Activated CD4-positive, alpha-beta T cell treated with anti-CD3 and anti-CD28 coated beads for 24 hours (primary cell): Measurements from ENCODE around the gene POU5F1.

ENCODE experiments used
- DNase-seq, 2 donors: peaks; one replicate each; pipeline ENCODE4 v3.0.0-alpha.2; 2020; ENCODE audit warnings: low read depth in 2 of 2

Gene POU5F1

DNA sequence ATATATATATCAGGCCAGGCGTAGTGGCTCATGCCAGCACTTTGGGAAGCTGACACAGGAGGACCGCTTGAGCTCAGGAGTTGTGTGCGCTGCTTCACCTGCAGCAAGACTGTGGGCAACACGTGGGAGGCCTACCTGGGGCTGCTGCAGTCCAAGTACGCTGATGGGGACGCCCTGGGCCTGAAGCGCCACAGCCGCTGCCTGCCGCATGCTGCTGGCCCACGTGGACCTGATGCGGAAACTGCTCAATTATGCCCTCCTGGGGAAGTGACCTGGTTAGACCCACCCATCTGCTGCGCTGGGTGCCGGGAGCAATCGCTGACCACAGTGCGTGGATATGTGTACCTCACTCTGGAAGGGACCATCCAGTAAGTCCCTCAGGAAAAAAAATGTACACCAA lies 29.8 kb downstream of the POU5F1 start:
- DNase-seq, result no peak

DNA sequence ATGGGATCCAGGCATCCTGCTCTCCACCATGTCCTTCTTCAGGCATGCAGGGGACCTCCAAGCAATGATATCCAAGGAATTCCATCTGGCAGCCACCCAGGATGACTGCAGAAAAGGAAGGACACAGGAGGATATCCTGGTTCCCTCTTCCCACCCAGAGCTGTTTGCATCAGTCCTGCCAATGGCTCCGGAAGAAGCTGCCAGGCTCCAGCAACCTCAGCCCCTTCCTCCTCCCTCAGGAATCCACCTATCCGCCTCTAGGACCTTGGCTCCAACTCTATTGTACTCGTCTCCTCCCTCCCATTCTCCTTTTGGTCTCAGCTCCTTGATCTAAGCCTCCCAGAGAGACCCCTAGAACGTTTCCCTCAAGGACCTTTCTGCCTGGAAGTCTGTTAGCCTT lies 30.9 kb downstream of the POU5F1 start:
- no peak for DNase-seq

DNA sequence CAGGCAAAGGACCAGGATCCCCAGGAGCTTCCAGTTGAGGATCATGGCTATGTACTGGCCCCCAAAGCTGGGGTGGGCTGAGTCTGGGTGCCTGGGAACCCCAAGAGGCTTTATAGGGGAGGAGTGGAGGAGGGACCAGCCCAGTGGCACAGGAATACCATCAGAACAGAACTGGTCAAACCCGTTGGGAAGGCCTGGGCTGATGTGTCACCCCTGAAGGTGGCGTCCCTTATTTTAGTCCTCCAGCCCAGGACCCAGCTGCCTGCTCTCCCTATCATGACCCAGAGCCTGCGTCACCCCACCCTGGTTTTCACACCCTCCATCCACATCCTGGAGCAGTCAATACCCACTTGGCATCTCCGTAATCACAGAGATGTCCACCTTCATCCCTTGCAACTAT lies 31.5 kb downstream of the POU5F1 start, which contains the start of gene PSORS1C2:
TSS of gene PSORS1C2 (minus strand) at position 85 of the 400 bp plus-strand sequence. CDS start at position 45, 40 bp downstream.
- DNase-seq, result no peak

DNA sequence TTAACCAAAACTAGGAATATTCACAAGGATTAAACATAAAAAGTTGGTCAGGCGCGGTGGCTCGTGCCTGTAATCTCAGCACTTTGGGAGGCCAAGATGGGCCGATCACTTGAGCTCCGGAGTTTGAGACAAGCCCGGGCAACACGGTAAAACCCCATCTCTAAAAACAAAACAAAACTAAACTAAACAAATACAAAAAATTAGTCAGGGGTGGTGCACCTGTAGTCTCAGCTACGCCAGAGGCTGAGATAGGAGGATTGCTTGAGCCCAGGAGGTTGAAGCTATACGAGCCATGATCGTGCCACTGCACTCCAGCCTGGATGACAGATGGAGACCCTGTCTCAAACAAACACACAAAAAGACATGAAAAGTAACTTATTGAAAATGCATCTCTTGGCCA lies 34.8 kb downstream of the POU5F1 start:
- DNase-seq, result no peak

DNA sequence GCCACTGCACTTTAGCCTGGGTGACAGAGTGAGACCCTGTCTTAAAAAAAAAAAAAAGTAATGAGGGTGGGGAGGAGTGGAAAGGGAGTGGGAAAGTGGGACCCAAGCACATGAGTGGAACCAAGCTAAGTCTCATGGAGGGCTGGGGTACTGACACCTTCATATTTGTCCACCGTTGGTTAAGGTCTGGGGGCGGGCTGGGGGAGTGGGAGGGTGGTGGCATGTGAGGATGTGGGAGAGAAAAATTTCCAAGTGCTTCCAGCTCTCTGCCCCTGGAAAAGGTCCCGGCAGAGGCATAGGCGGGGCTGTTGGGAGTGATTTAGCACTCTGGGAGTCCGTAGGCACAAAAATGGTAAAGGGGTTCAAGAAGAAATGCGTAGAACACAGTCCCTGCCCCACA lies 37.7 kb downstream of the POU5F1 start:
- DNase-seq, result no peak

DNA sequence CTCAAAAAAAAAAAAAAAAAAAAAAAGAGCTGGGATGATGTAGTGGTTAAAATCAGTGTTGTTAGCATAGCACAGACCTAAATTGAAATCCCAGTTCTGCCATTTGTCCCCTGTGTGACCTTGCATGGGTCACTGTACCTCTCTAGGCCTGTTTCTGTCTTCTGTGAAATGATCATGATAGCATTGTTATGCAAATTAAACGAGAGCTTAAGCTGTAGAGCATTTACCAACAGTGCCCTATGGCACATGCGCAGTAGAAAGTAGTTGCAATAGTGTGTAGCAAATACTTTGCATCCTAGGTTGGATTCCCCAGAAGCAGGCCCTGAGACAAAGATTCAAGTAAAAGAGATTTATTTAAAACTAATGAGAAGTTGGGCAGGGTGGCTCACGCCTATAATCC lies 38.9 kb downstream of the POU5F1 start:
- no peak for DNase-seq

DNA sequence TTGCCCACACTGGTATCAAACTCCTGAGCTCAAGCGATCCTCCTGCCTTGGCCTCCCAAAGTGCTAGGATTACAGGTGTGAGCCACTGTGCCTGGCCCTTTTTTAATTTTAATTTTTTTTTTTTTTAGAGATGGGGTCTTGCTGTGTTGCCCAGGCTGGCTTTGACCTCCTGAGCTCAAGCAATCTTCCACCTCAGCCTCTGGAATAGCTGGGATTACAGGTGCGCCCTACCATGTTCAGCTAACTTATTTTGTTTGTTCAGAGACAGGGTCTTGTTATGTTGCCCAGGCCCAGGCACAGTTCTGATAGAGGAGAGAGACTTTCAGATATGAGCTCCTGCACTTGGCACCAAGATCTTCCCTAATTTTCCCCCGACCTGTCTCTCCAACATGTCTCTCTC lies 39.7 kb downstream of the POU5F1 start:
- no peak for DNase-seq

DNA sequence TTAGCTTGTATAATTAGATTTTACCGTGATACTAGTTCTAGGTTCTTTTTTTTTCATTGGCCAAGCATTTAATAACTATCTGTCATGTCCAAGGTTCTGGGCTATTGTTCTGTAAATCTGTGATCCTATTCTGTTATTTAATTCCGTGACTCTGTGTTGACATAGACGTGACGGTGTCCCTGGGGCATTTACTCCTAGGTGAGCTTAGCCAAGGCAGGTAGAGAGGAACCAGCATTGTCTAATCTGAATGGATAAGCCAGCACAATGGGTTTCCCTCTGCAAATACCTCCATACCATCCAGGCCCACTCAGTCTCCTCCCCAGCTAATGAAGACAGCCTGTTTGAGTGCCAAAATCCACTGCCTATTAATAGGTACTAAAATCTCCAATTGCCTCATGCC lies 41.4 kb downstream of the POU5F1 start:
- no peak for DNase-seq

DNA sequence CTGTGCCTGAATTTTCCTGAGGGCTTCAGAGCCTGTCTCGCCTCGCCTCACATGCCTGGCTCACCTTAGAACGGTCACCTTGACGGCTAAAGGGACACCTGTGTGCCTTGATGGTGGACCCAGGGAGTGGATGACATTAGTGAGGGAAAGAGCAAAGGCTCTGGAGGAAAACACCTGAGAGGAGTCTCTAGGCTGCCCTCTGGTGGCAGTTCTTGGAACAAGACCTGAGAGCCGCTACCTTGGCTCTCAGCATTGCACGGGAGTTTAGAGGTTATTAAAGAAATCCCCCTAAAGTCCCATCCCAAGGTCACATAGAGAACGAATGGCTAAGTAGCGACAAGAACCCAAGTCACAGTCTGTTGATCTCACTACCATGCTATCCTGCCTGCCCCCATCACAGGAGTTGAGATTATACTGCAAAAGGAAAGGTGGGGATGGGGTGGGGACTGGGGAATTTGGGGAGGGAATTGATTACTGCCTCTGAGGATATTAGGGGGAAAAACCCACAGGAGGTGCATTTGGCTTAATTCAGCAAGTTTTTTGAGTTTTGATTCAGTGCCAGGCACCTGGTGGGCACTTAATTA lies 42.3 kb downstream of the POU5F1 start:
- peak; percentile 50 to 70 for DNase-seq

DNA sequence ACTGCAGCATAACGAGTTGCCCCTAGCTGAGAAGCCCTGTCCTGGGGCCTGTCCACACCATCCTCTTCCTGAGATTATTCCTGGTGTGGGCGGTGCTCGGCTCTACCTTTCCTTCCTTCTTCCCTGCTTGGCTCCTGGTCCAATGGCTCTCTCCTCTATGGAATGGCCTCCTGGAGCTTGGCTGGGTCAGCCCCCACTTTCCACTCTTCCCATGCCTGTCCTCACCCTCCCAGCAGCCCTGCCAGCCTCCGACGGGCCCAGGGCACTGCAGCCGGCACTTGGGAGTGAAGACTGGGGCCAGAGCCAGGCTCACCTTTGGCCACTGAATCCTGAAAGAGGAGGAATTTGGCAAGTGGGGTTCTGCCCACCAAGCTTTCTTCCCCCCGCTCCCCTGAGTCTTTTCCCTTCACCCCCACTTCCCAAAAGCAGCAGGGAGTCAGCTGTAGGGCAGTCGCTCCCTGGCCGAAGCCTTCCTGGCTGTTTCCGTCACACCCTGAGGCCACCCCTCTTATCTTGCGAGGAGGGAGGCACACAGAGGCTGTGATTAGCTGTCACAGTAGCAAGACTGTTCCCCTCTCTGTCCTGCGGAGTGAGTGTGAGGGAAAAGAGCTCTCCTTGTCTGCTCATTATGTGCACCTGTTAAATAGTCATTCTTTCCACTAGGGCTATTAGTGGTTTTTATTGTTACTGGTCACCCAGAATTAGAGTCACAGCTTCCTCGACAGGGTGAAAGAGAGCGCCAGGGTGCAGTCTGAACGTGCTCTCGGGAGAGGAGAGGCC lies 43.9 kb downstream of the POU5F1 start:
- no peak for DNase-seq

DNA sequence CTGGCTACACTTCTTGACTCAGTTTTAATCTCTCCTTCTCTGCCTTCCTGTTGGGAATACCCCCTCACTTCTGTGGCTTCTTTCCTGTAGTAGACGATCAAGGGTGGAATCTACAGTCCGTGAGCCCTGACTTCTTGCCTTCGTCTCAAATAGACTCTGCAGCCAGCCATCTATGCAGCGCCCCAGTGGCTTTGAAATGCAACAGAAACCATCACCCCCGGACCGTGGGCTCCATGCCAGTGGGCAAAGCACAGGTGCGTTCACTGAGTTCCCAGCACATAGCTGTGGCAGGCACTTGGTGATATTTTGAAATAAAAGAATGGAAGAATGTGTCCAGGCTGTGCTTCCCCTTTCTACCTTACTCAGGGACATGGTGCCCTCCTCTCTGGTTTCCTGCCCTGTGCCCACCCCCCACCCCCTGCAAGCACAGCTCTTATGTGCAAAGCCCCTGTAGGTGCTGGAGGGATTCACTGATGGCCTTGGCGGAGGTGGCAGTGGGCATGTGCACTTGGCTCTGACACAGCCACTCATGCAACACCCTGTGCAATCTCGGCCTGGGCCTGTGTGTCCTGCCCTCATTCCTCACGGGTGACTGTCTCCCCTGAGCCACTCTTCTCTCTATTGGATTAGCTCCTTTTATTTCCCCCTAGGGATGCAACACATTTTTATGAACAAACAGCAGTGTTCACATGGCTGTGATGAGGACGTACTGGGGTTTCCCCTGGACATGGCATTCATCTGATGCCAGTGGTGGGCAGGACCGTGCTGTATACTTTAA lies 44.7 kb downstream of the POU5F1 start:
- no peak for DNase-seq

DNA sequence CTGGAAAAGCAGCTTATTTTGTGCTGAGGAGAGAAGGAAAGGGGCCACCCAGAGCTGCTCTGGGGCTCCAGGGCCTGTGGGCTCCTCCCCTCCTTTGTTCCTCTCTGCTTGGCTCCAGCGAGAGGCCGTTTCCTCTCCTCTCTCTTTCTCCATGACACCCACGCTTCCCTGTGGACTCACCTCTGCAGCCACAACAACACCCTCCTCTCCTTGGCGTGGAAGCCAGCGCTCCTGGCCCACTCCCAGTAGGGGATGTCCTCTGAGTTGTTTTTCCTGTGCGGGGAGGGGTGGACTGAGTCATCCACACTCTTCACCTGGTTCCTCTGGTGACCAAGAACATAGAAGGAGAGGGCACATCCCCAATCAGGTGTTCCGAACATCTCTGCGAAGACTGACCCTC lies 45.3 kb downstream of the POU5F1 start:
- DNase-seq, result no peak

DNA sequence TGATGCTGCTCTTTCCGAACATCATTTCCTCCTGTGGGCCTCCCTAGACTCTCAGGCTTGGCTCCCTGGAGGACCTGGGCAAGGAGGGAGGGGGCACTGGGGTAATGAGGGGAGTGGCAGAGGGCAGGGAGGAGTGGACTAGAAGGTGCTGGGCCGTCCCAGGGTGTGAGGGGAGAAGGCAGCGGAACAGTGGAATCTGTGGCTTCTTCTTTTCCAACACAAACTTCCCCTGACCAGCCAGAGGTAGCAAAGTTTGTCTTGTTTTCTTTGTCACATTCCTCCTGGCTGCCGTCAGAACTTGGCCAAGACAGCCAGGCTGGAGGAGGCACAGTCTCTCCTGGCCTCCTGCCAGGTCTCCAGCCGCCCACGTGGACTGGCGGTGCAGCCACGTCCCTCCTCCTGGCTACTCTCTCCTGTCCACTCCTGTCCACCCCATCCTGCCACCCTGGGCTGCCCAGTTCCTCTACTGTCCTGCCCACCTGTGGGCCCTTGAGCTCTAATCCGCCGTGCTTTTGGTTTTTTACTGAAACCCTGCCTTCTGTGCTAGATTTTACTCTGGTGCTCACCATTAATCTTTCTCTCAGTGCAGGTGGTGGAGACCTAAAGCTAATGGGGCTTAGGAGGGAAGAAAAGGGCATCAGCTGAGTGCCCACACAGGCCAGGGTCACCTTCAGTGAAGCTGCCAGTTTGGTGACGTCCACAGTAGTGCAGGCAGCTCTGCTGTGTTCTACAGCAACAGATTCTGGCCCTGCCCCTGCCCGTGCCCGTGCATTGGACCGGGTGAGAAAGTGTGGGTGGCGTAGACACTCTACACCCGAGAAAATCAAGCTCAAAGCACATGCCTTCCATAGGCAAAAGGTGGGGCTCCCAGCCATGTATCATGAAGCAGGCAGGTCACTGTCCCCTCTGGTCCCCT lies 47.4 kb downstream of the POU5F1 start:
- DNase-seq, result no peak

DNA sequence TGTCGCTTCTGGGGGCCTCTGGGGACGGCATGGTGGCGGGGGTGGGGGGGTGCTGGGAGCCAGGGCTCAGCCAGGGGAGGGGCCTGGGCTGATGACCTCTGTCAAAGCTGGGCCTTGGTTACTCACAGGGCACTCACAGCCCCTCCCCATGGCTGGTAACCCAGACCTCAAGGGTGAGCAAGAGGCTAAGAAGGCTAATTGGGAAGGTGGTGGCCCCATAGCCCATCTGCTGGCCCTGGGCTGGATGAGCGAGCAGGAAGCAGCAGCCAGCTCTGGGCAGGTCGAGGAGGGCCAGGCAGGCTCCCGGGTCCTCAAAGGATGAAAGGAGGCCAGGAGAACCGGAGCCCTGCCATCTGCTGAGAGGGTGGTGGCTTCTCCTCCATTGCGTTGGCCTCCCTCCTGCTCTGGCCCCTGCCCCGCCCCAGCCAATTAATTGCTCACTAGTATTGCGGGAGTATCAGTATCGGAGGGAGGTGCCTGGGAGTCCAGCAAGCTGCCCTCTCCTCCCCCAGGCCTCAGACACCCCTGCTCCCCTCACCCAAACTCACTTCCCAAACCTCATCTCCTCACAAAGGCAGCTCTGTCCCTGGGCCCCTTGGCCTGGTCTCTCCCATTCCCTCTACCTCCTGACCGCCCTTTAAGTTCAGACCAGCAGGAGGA lies 49.2 kb downstream of the POU5F1 start:
- no peak for DNase-seq

DNA sequence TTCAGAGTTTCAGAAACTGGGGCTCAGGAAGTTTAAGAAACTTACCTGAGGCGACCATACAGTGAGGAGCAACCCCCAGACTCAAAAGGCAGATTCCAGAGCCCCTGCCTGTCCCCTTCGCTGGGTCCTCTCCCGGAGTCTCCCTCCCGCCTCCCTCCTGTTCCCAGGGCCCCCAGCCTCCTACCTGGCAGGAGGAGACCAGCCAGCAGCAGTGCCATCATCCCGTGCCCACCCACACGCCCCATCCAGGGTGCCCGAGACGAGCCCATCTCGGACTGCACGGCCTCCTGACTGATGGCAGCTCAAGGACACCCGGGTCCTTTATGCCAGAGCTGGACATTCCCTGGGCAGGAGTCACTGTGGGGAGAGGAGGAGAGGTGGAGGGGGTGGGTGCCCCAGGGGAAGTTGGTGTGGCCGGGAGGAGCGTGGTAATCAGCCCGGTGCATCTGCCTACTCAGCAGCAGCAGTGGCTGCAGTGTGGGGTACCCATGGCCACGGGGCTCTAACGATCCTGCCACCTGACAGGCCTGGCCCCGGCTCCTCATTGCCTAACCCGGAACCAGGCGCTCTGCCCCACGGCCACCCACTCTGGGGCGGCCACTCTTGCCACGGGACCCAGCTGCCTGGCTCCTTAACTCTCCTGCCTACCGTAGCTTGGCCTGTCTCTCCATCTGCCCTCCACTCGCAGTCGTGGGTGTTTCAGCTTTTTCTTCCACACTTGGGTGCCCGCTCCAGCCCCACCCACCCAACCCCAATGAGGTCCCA lies 50.1 kb downstream of the POU5F1 start, which contains the start of gene CDSN:
TSS of gene CDSN (minus strand) at position 296 of the 765 bp plus-strand sequence. CDS start at position 269, 27 bp downstream.
- DNase-seq, result no peak

DNA sequence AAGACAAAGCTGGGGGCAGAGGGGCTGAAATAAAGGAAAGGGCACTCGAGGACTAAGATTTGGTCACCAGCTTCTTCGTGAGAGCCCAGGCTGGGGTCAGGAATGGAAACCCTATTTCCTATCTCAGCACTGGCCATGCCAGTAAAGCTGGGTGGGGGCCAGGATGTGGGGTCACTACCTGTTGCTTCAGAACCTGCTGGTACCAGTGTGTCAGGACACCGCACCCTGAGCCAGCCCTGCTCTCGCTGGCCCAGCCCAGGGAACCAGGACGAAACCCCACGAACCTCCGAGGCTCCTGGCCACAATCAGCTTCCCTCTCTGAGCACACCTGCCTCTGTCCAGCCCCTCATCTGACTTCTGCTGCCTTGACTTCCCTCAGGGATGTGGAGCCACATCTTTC lies 52.3 kb downstream of the POU5F1 start:
- no peak for DNase-seq

DNA sequence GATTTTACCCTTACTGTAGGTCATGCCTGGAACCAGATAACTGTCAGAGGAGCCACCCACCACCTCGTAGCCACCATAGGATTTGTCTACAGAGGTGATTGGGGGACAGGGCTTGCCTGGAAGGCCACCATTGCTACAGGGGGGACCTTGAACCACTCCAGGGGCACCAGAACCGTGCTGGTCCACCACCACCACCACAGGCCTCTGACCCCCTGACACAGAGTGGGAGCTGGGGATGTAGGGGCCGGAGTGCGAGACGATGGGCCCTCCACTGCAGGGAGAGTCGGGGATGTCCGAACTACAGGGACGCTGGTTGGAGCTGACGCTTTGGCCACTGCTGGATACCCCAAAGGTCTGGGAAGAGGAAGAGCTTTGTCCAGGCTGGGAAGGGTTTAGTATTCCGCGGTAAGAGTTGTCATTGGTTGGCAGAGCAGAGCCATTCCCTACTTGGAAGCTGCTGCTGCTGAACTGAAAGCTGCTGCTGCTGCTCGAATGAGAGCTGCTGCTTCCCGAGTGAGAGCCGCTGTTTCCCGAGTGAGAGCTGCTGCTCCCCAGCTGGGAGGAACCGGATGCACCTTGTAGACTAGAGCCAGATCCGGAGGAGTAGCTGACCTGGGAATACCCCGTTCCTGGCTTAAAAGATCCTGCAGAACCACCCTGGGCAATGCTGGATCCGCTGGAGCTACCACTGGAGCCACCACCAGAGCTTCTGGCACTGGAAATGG lies 53.7 kb downstream of the POU5F1 start:
- DNase-seq, result no peak

DNA sequence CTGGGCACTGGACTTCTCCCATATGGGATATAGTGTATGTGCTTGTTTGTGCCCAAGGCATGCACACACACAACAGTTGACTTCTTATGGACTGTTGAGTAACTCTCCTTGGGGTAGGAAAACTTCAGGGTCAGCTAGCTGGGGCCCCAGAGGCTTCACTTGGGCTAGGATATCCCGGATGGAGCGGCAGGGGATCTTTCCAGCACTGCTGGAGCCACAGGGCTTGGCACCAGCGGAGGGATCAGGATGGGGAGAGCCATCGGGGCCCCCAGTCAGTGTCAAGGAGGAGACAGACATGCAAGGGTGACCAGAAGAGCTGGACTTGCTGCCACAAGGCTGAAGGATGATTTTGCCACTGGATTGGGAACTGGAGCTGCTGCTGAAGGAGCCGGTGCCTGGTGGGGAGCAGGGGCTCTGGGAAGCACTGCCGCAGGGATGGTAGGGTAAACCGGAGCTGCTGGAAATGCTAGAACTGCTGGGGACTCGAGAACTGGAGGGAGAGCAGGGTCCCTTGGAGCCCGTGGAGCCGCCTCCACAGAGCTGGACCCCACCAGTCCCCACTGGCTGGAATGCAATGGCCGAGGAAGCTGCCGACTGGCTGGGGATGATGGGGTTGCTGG lies 54.4 kb downstream of the POU5F1 start:
- DNase-seq, result no peak
